ENCODE results near the gene ANTXRL.
"Not testable (repeated sequence)": the region's sequence is repeated elsewhere in the genome, so short reads cannot be mapped to it uniquely, and the experiment has no call there.

The ANTXRL gene

GRCh38 chr10:46310851-46311250, 24.1 kb downstream of the ANTXRL start:
- DNase-seq = no peak

- no peak for DNase-seq
Observed at GRCh38 chr10:46311501-46311951, 24.7 kb downstream of the ANTXRL start.

- DNase-seq = peak; percentile 30
Observed at GRCh38 chr10:46311961-46312431, 25.2 kb downstream of the ANTXRL start.

GRCh38 chr10:46312953-46313352, 26.2 kb downstream of the ANTXRL start:
- no peak for DNase-seq

GRCh38 chr10:46314071-46314470, 27.3 kb downstream of the ANTXRL start:
- DNase-seq = no peak

- DNase-seq = peak; percentile 87
Observed at GRCh38 chr10:46315071-46315860, 28.5 kb downstream of the ANTXRL start.

- no peak for DNase-seq
Observed at GRCh38 chr10:46317370-46317769, 30.6 kb downstream of the ANTXRL start.

GRCh38 chr10:46317889-46318288, 31.1 kb downstream of the ANTXRL start:
- DNase-seq = no peak

GRCh38 chr10:46318799-46319198, 32.0 kb downstream of the ANTXRL start:
- DNase-seq = no peak

GRCh38 chr10:46319389-46319788, 32.6 kb downstream of the ANTXRL start:
- no peak for DNase-seq

- no peak for DNase-seq
Observed at GRCh38 chr10:46321770-46322169, 35.0 kb downstream of the ANTXRL start.

GRCh38 chr10:46323176-46323575, 36.4 kb downstream of the ANTXRL start:
- no peak for DNase-seq

GRCh38 chr10:46325021-46325420, 38.2 kb downstream of the ANTXRL start:
- no peak for DNase-seq

GRCh38 chr10:46326066-46326465, 39.3 kb downstream of the ANTXRL start:
- DNase-seq = peak; percentile 36

GRCh38 chr10:46326971-46327370, 40.2 kb downstream of the ANTXRL start:
- no peak for DNase-seq

- DNase-seq = no peak
Observed at GRCh38 chr10:46327685-46328084, 40.9 kb downstream of the ANTXRL start.

- DNase-seq = no peak
Observed at GRCh38 chr10:46328853-46329689, 42.3 kb downstream of the ANTXRL start.

- no peak for DNase-seq
Observed at GRCh38 chr10:46329690-46330016, 42.9 kb downstream of the ANTXRL start.

GRCh38 chr10:46330894-46331293, 44.1 kb downstream of the ANTXRL start:
- DNase-seq = no peak

GRCh38 chr10:46365484-46365883, 78.7 kb downstream of the ANTXRL start:
- peak; percentile 3 for DNase-seq

GRCh38 chr10:46367209-46367608, 80.4 kb downstream of the ANTXRL start:
- not testable (repeated sequence) for DNase-seq

GRCh38 chr10:46367666-46368240, 81.0 kb downstream of the ANTXRL start:
- not testable (repeated sequence) for DNase-seq

- not testable (repeated sequence) for DNase-seq
Observed at GRCh38 chr10:46368956-46369355, 82.2 kb downstream of the ANTXRL start.

GRCh38 chr10:46374410-46374809, 87.6 kb downstream of the ANTXRL start:
- not testable (repeated sequence) for DNase-seq

All from NCI-H226 (cell line).